IPS DF 6.9 (cell line): ENCODE measurements around the gene ARL2.

ENCODE experiments used
- DNase-seq: peaks from one replicate; pipeline ENCODE4 v3.0.0-alpha.2; 2013; ENCODE audit warnings: low read depth, low spot score
- H3K27ac ChIP-seq: one replicate; pipeline ENCODE4 v1.5.1; 2013; ENCODE audit warnings: low read length, control low read depth
- H3K27me3 ChIP-seq: 2 replicates; pipeline ENCODE4 v1.6.1; 2013; ENCODE audit warnings: mild to moderate bottlenecking, low read length; ENCODE audit not compliant: control insufficient read depth, insufficient read depth
- H3K36me3 ChIP-seq: 2 replicates; pipeline ENCODE4 v1.6.1; 2013; ENCODE audit warnings: low read length; ENCODE audit not compliant: control insufficient read depth, insufficient read depth
- H3K4me1 ChIP-seq: 2 replicates; pipeline ENCODE4 v1.6.1; 2013; ENCODE audit warnings: low read length; ENCODE audit not compliant: control insufficient read depth, insufficient read depth
- H3K4me3 ChIP-seq: 2 replicates; pipeline ENCODE4 v1.5.1; 2013; ENCODE audit warnings: mild to moderate bottlenecking, low read length
- H3K9me3 ChIP-seq: 2 replicates; pipeline ENCODE4 v1.6.1; 2013; ENCODE audit warnings: low read length, inconsistent platforms; ENCODE audit not compliant: control insufficient read depth, insufficient read depth
- WGBS: extraction: QIAGEN DNeasy Blood & Tissue Kit; methylation state at CpG from one replicate; pipeline ENCODE4 v1.1.7; 2013; ENCODE audit warnings: mixed read lengths, missing lambda C conversion rate; ENCODE audit not compliant: insufficient read length, insufficient coverage; 5-methylcytosine and 5-hydroxymethylcytosine counted together

Gene ARL2

DNA sequence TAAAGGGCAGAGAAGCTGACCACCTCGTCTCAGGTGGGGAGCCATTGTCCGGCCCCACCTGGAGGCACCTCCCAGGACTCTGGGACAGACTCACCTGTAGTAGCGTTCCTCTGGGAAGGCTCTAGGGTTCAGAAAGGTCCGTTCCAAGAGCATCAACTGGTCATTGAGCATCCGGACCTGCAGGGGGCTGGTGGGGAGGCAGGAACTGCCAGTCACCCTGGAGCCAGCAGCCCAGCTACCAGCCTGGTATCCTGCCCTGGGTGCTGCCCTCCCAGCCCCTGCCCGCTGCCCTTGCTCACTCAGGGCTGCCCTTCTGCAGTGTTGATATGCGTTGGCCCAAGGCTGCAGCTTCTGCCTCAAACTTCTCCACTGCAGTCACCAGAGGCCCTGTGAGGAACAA lies 31.8 kb downstream of the ARL2 start:
- H3K27ac ChIP-seq = no peak overlapping the region
- DNase-seq = no peak
- H3K27me3 ChIP-seq = no peaks in the 10 kb centered on the region; the same call in 1 of the 2 replicates
- no peaks in the 10 kb centered on the region for H3K9me3 ChIP-seq
- H3K36me3 ChIP-seq = peaks cover 20% of the 10 kb centered on the region
- no peak overlapping the region for H3K4me3 ChIP-seq
- no CpG with 5 or more reads among the region's 7 CpGs for WGBS
- no peaks in the 10 kb centered on the region for H3K4me1 ChIP-seq

DNA sequence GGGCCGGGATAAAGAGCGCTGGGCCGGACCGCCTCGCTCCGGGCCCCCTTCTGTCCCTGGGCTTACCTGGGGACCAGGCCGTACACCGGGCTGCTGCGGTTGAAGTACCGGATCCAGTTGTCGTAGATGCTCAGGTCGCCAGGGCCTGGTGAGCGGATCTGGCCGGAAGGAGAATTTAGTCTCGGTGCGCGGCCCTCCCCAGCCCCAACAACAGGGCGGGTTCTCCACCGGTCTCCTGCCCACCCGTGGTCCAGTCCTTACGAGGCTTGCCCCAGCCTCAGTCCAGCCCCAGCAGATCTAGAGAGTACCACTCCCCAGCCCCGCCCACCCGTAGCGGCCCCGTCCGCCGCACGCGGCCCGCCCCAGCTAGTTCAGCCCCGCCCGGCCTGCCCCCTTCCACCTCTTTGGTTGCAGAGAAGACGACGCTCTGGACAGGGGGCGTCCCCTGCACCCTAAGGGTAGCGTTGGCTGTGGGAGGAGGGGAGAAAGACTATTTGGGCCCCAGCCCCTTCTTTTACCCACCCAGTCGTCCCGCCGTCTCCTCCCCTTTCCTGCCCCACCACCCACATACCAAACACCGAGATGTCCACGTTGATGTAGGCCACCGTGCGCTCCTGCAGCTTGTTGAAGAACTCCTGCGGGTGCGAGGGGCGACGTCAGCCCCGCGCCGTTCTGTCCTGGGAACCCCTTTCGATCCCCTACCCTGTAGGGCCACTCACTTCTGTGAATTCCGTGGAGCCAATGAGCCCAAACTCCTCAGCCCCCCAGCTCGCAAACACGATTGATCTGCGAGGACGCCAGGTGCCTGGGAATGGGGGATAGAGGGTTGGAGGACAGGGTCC lies 33.8 kb downstream of the ARL2 start:
- H3K36me3 ChIP-seq = peaks cover 20% of the 10 kb centered on the region
- no peak overlapping the region for H3K4me3 ChIP-seq
- H3K27me3 ChIP-seq = no peaks in the 10 kb centered on the region; the same call in 1 of the 2 replicates
- no CpG with 5 or more reads among the region's 56 CpGs for WGBS
- no peaks in the 10 kb centered on the region for H3K9me3 ChIP-seq
- H3K4me1 ChIP-seq = no peaks in the 10 kb centered on the region
- DNase-seq = no peak
- no peak overlapping the region for H3K27ac ChIP-seq

DNA sequence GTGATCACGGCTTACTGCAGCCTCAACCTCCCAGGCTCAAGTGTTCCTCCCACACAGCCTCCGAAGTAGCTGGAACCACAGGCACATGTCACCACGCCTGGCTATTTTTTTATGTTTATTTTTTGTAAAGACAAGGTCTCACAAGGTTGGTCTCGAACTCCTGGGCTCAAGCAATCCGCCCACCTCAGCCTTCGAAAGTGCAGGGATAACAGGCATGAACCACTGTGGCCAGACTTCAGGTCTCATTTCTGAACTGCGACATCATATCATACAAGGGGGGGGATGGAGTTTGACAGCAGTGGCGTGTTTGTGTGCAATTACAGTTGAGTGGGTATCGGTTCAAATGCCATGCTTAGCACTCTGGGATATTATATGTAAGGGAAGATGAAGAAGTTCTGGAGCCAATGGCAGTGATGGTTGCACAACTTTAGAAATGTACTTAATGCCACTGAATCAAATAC lies 37.5 kb downstream of the ARL2 start:
- Histone ChIP-seq H3K4me1 (no peaks in the 10 kb centered on the region), H3K4me3 (no peak overlapping the region), H3K27ac (no peak overlapping the region), H3K9me3 (no peaks in the 10 kb centered on the region), H3K36me3 (no peaks in the 10 kb centered on the region), H3K27me3 (no peaks in the 10 kb centered on the region)
- WGBS = no CpG with 5 or more reads among the region's 9 CpGs
- no peak for DNase-seq

DNA sequence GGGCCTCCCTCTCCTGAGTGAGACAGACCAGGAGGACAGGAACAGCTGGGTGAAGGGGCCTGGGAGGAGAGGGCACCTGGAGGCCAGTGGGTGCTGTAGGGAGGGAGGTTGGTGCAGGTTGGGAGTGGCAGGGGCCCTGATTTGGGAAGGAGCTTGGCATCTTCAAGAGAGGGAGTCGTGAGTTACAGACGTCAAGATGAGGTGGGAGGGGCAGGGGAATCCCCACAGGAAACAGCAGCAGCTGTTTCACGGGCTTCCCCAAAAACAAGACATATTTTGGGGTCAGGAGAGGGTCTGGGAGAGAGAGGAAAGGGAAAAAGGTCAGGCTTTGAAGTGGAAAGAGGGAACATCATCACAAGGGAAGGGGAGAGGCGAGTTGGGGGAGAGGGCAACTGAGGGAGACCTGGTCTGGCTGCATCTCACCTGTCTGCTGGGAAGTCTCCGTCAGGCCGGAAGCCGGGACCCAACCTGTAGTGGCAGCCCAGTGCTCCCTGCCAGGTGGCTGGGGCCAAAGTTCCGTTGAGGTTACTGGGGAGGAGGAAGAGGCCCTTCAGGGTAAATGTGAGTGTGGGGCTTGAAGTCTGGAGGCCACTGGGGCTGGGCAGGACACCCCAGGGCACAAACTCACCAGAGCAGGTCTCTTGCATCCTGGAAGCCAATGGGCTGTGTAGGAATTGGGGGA lies 40.0 kb downstream of the ARL2 start:
- H3K9me3 ChIP-seq = no peaks in the 10 kb centered on the region
- no peak overlapping the region for H3K4me3 ChIP-seq
- WGBS = no CpG with 5 or more reads among the region's 8 CpGs
- no peaks in the 10 kb centered on the region for H3K27me3 ChIP-seq
- no peaks in the 10 kb centered on the region for H3K36me3 ChIP-seq
- H3K27ac ChIP-seq = no peak overlapping the region
- DNase-seq = no peak
- no peaks in the 10 kb centered on the region for H3K4me1 ChIP-seq

DNA sequence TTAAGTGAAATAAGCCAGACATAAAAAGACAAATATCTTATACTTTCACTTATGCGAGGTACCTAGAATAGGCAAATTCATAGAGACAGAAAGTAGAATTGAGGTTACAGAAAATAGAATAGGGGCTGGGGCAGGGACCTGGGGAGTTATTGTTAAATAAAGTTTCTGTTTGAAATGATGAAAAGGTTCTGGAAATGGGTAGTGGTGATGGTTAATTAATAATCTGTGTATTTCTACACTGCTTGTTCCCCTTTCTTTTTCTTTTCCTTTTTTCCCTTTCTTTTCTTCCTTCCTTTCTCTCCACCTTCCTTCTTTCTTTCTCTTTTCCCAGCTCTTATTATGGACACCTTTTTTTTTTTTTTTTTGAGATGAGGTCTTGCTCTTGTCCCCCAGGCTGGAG lies 41.6 kb downstream of the ARL2 start:
- Histone ChIP-seq H3K27me3 (no peaks in the 10 kb centered on the region), H3K36me3 (no peaks in the 10 kb centered on the region), H3K27ac (no peak overlapping the region), H3K4me1 (no peaks in the 10 kb centered on the region), H3K4me3 (no peak overlapping the region), H3K9me3 (no peaks in the 10 kb centered on the region)
- DNase-seq = no peak
- WGBS = no CpG with 5 or more reads among the region's 1 CpG

DNA sequence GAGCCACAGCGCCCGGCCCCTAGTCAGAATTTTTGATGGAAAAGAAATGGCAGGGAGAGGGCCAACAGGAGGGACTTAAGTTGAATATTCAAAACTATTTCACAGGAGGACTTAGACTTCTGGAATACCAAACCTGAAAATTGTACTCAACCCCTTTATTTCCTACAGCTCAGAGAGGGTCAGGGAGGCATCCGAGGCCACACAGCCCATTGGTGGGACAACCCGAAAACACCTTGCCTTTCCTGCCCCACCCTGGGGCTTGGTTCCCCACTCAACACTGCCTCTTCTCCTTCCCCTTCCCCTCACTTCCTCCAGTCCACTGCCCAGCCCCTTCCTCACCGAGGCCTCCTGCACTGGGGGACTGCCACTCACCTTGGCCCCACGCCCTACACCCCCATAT lies 43.0 kb downstream of the ARL2 start:
- DNase-seq = no peak
- WGBS = no CpG with 5 or more reads among the region's 6 CpGs
- Histone ChIP-seq H3K4me3 (no peak overlapping the region), H3K27me3 (no peaks in the 10 kb centered on the region), H3K36me3 (no peaks in the 10 kb centered on the region), H3K9me3 (no peaks in the 10 kb centered on the region), H3K27ac (no peak overlapping the region), H3K4me1 (no peaks in the 10 kb centered on the region)

DNA sequence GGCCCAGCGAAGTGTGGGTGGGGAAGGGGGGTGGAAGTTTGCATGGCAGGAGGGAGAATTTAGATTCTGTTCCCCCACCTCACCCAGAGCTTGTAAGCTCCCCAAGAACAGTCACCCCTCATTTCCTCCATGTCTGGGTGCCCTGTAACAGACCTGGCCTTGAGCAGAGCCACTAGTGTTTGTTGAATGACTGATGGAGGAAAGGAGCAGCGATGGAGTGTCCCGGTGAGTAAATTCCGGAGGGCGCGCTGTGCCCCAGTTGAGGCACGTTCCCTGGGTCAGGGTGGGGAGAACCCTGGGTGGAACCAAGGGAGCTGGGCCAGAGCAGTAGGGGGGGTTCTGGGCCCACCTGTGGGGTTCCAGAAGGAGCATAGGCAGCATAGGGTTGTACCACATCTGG lies 43.6 kb downstream of the ARL2 start:
- Histone ChIP-seq H3K4me3 (no peak overlapping the region), H3K27ac (no peak overlapping the region), H3K4me1 (no peaks in the 10 kb centered on the region), H3K27me3 (no peaks in the 10 kb centered on the region), H3K36me3 (no peaks in the 10 kb centered on the region), H3K9me3 (no peaks in the 10 kb centered on the region)
- no peak for DNase-seq
- WGBS = no CpG with 5 or more reads among the region's 7 CpGs

DNA sequence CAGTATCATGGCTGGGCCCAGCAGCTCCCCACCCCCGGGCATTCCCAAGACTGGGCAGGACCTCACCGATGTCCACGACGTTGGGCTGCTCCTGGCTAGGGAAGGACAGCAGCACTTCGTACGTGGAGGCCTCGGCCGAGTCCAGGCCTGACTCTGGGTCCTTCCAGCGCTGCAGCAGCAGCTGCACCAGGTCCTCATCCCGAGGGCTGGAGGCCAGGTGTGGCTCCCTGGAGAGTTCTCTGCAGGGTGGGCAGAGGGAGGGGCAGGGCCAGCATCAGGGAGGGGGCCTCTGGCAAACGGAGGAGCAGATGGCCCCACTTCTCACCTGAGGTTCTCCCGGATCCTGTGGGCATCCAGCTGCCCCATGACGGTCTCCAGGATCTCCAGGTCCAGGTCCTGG lies 44.1 kb downstream of the ARL2 start:
- H3K4me3 ChIP-seq = no peak overlapping the region
- DNase-seq = no peak
- H3K27me3 ChIP-seq = no peaks in the 10 kb centered on the region
- no CpG with 5 or more reads among the region's 13 CpGs for WGBS
- H3K4me1 ChIP-seq = no peaks in the 10 kb centered on the region
- no peaks in the 10 kb centered on the region for H3K36me3 ChIP-seq
- H3K9me3 ChIP-seq = no peaks in the 10 kb centered on the region
- H3K27ac ChIP-seq = no peak overlapping the region

DNA sequence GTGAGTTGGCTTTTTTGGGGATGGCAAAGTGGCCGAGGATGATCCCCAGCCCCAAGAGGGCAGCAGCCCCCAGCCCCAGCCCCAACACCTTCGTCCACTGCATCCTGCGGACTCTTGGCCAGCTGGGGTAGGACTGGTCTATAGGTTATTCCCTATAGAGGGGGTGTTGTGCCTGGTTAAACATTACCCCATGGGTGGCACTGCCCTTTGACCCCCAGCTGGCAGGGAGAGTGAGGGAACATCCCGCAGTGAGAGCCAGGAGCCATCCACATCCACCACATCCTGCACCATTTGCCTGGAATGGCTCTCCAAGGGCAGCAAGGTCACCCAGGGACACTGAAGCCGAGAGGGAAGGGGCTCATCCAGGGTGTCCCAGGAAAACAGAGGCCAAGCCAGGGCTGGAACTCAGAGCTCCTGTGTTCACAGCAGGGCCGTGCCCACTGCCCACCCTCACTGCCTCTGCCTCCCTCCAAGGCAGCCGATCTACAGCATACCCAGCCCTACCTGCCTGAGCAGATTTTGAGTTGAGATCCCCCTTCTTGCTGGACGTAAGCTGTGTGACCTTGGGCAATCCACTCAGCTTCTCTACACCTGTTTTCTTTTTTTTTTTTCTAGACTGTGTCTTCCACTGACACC lies 44.6 kb downstream of the ARL2 start, which contains the start of gene NAALADL1:
Gene NAALADL1, minus strand, starts transcription at position 135 of the 636 bp plus-strand sequence. Its CDS starts 32 bp downstream, at position 103.
- DNase-seq = no peak

DNA sequence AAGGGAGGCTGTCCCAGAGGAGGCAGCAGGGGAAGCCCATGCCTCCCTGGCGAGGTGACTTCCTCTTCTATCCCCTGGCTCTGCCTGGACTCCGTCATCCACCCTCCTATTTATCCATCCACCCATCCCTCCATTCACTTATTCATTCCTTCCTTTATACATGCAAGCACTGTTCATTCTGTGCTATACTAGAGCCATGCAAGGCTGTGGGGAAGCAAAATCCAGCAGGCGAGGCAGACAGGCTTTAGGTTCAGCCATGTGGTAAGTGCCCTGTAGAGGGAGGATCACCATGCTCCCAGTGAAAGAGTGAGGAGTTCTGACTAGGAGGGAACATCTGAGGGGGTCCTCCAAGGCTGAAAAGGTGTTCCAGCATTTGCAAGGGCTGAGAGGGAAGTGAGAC lies 45.6 kb downstream of the ARL2 start:
- Histone ChIP-seq H3K36me3 (no peaks in the 10 kb centered on the region), H3K4me1 (no peaks in the 10 kb centered on the region)
- WGBS = no CpG with 5 or more reads among the region's 3 CpGs

More for the DNA sequence above, 44.6 kb downstream of the ARL2 start, which contains the start of gene NAALADL1:
- Histone ChIP-seq H3K9me3 (no peaks in the 10 kb centered on the region), H3K36me3 (no peaks in the 10 kb centered on the region), H3K27me3 (no peaks in the 10 kb centered on the region), H3K4me1 (no peaks in the 10 kb centered on the region), H3K27ac (no peak within 1 kb of the TSS), H3K4me3 (no peak within 1 kb of the TSS)
- WGBS = no CpG with 5 or more reads among the region's 8 CpGs

More for the DNA sequence above, 45.6 kb downstream of the ARL2 start:
- Histone ChIP-seq H3K27me3 (no peaks in the 10 kb centered on the region), H3K9me3 (no peaks in the 10 kb centered on the region), H3K4me3 (no peak overlapping the region), H3K27ac (no peak overlapping the region)
- no peak for DNase-seq
